Trophoblast cell (in vitro differentiated cells and primary cell): Measurements from ENCODE around the gene COA7.

Experiments used
- DNase-seq, 2 donors: peaks; one replicate each; pipeline ENCODE4 v3.0.0-alpha.2; 2016
- H2AFZ ChIP-seq: 2 replicates; pipeline ENCODE4 v1.6.1; 2013; ENCODE audit warnings: low read length, moderate library complexity, mild to moderate bottlenecking; ENCODE audit not compliant: insufficient read depth, poor library complexity
- H2AK5ac ChIP-seq: 2 replicates; pipeline ENCODE4 v1.6.1; 2013; ENCODE audit warnings: mild to moderate bottlenecking, low read length
- H2BK120ac ChIP-seq: 2 replicates; pipeline ENCODE4 v1.6.1; 2013; ENCODE audit warnings: low read length, mild to moderate bottlenecking, moderate library complexity; ENCODE audit not compliant: insufficient read depth, poor library complexity
- H2BK12ac ChIP-seq: 2 replicates; pipeline ENCODE4 v1.6.1; 2013; ENCODE audit warnings: mild to moderate bottlenecking, low read length, moderate library complexity
- H2BK5ac ChIP-seq: 2 replicates; pipeline ENCODE4 v1.6.1; 2013; ENCODE audit warnings: low read length, low read depth, moderate library complexity, mild to moderate bottlenecking; ENCODE audit not compliant: poor library complexity
- H3K14ac ChIP-seq: 2 replicates; pipeline ENCODE4 v1.6.1; 2013; ENCODE audit warnings: mild to moderate bottlenecking, low read length
- H3K18ac ChIP-seq: 2 replicates; pipeline ENCODE4 v1.6.1; 2013; ENCODE audit warnings: mild to moderate bottlenecking, low read length
- H3K23ac ChIP-seq: 2 replicates; pipeline ENCODE4 v1.6.1; 2013; ENCODE audit warnings: low read length
- H3K27ac ChIP-seq: 2 replicates; pipeline ENCODE4 v1.5.1; 2013; ENCODE audit warnings: low read depth, mild to moderate bottlenecking, inconsistent platforms, low read length, moderate library complexity
- H3K27me3 ChIP-seq: 2 replicates; pipeline ENCODE4 v1.6.1; 2013; ENCODE audit warnings: inconsistent platforms, mild to moderate bottlenecking, low read length, moderate library complexity; ENCODE audit not compliant: insufficient read depth
- H3K36me3 ChIP-seq, 2 experiments: 1 replicate in 1 of 2; 2 replicates in 1 of 2; pipeline ENCODE4 v1.6.1; 2013; ENCODE audit warnings: low read length in 2 of 2, mild to moderate bottlenecking in 2 of 2, moderate library complexity in 1 of 2; ENCODE audit not compliant: insufficient read depth in 2 of 2, control insufficient read depth in 1 of 2
- H3K4ac ChIP-seq: 2 replicates; pipeline ENCODE4 v1.6.1; 2013; ENCODE audit warnings: low read depth, mild to moderate bottlenecking, low read length, moderate library complexity
- H3K4me1 ChIP-seq, 2 experiments: 1 replicate in 1 of 2; 2 replicates in 1 of 2; pipeline ENCODE4 v1.6.1; 2013; ENCODE audit warnings: low read length in 2 of 2, mild to moderate bottlenecking in 2 of 2, moderate library complexity in 1 of 2; ENCODE audit not compliant: insufficient read depth in 2 of 2, control insufficient read depth in 1 of 2
- H3K4me2 ChIP-seq: 2 replicates; pipeline ENCODE4 v1.6.1; 2013; ENCODE audit warnings: inconsistent platforms, mild to moderate bottlenecking, low read length, moderate library complexity
- H3K4me3 ChIP-seq: 2 replicates; pipeline ENCODE4 v1.5.1; 2013; ENCODE audit warnings: mild to moderate bottlenecking, low read depth, low read length, inconsistent platforms
- H3K79me1 ChIP-seq: one replicate; pipeline ENCODE4 v1.6.1; 2013; ENCODE audit warnings: low read length
- H3K79me2 ChIP-seq: 2 replicates; pipeline ENCODE4 v1.6.1; 2013; ENCODE audit warnings: low read length, mild to moderate bottlenecking; ENCODE audit not compliant: control insufficient read depth, insufficient read depth, poor library complexity
- H3K9ac ChIP-seq: 2 replicates; pipeline ENCODE4 v1.6.1; 2013; ENCODE audit warnings: mild to moderate bottlenecking, low read length
- H3K9me3 ChIP-seq: 2 replicates; pipeline ENCODE4 v1.6.1; 2013; ENCODE audit warnings: low read depth, mild to moderate bottlenecking, control low read depth, inconsistent platforms, low read length; ENCODE audit not compliant: insufficient read depth
- H4K12ac ChIP-seq: 2 replicates; pipeline ENCODE4 v1.6.1; 2013; ENCODE audit warnings: low read depth, mild to moderate bottlenecking, low read length, moderate library complexity
- H4K8ac ChIP-seq: 2 replicates; pipeline ENCODE4 v1.6.1; 2013; ENCODE audit warnings: low read depth, mild to moderate bottlenecking, low read length, moderate library complexity
- H4K91ac ChIP-seq: one replicate; pipeline ENCODE4 v1.6.1; 2013; ENCODE audit warnings: low read depth, mild to moderate bottlenecking, low read length, moderate library complexity
- WGBS: extraction: QIAGEN DNeasy Blood & Tissue Kit; methylation state at CpG from one replicate; pipeline ENCODE4 v1.1.7; 2013; ENCODE audit warnings: missing lambda C conversion rate; ENCODE audit not compliant: insufficient read length, insufficient coverage; ENCODE audit errors: extremely low coverage; 5-methylcytosine and 5-hydroxymethylcytosine counted together

Gene COA7

GRCh38 chr1:52674497-52675384 is 23.4 kb downstream of the COA7 start:
- Histone ChIP-seq H2AFZ (peak overlapping the region; percentile 69), H4K8ac (peak overlapping the region; percentile 84), H3K79me1 (peaks cover 38% of the 10 kb centered on the region), H3K14ac (peak overlapping the region; percentile 97), H3K4me2 (peak overlapping the region; percentile 59), H3K23ac (peak overlapping the region; percentile 82), H2BK5ac (peak overlapping the region; percentile 99), H3K79me2 (peaks cover 4% of the 10 kb centered on the region), H3K9ac (no peak overlapping the region), H3K27me3 (no peaks in the 10 kb centered on the region), H3K4me3 (no peak overlapping the region), H2BK120ac (peak overlapping the region; percentile 99), H3K36me3 (no peaks in the 10 kb centered on the region), H3K4ac (peak overlapping the region; percentile 78), H3K4me1 (peaks cover 28 to 30% of the 10 kb centered on the region in 2 experiments), H4K91ac (peak overlapping the region; percentile 99), H2BK12ac (peak overlapping the region; percentile 100), H2AK5ac (peak overlapping the region; percentile 90), H4K12ac (no peak overlapping the region), H3K27ac (peak overlapping the region; percentile 97), H3K9me3 (no peaks in the 10 kb centered on the region), H3K18ac (peak overlapping the region; percentile 92)
- peak in 1 of 2 donors; percentile 33 for DNase-seq
- no CpG with 5 or more reads among the region's 6 CpGs for WGBS

- H2BK5ac ChIP-seq, result peak overlapping the region; percentile 99
- WGBS, result no CpG with 5 or more reads among the region's 4 CpGs
- DNase-seq, result no peak
Observed at GRCh38 chr1:52673513-52673912, 24.6 kb downstream of the COA7 start.

DNA sequence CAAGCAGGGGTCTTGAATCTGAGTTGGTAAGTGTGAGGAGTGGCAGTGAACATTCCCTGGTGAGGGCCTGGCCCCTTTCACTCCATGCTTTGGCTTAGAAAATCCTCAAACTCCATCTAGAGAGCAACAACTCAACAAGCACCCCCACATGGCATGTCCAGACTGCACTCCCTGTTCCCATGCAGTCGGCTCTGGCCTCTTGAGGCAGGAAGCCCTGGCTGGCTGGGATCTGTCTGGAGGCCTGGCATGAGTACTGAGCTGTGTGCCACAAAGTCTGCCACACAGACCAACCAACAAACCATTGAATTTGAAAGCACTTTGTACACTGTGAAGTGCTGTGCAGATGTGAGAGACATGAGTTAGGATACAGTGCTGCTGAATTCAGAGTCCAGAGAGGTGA is 25.2 kb downstream of the COA7 start:
- Histone ChIP-seq H3K27ac (peak overlapping the region; percentile 54), H3K4me1 (peaks cover 31 to 40% of the 10 kb centered on the region in 2 experiments), H2AK5ac (peak overlapping the region; percentile 0), H3K9ac (no peak overlapping the region), H4K12ac (peak overlapping the region; percentile 54), H3K18ac (peak overlapping the region; percentile 74), H3K27me3 (no peaks in the 10 kb centered on the region), H3K79me1 (peaks cover 45% of the 10 kb centered on the region), H2BK120ac (peak overlapping the region; percentile 64), H3K79me2 (peaks cover 4% of the 10 kb centered on the region), H2AFZ (peak overlapping the region; percentile 66), H2BK12ac (peak overlapping the region; percentile 96), H3K4ac (peak overlapping the region; percentile 22), H3K14ac (peak overlapping the region; percentile 34), H4K8ac (peak overlapping the region; percentile 47), H3K9me3 (no peaks in the 10 kb centered on the region), H2BK5ac (peak overlapping the region; percentile 48), H3K23ac (no peak overlapping the region), H3K4me3 (no peak overlapping the region), H4K91ac (peak overlapping the region; percentile 91), H3K4me2 (no peak overlapping the region), H3K36me3 (no peaks in the 10 kb centered on the region)
- no CpG with 5 or more reads among the region's 1 CpG for WGBS
- no peak for DNase-seq

More at GRCh38 chr1:52673513-52673912, 24.6 kb downstream of the COA7 start:
- H3K4me1 ChIP-seq, result peaks cover 29 to 39% of the 10 kb centered on the region in 2 experiments
- peak overlapping the region; percentile 89 for H3K18ac ChIP-seq
- H3K14ac ChIP-seq, result peak overlapping the region; percentile 97
- no peaks in the 10 kb centered on the region for H3K27me3 ChIP-seq
- H4K8ac ChIP-seq, result no peak overlapping the region
- H2BK12ac ChIP-seq, result peak overlapping the region; percentile 100
- no peak overlapping the region for H3K4me2 ChIP-seq
- H3K23ac ChIP-seq, result no peak overlapping the region
- peak overlapping the region; percentile 99 for H2BK120ac ChIP-seq
- H3K36me3 ChIP-seq, result no peaks in the 10 kb centered on the region
- H3K79me1 ChIP-seq, result peaks cover 45% of the 10 kb centered on the region
- no peak overlapping the region for H4K12ac ChIP-seq
- H3K4ac ChIP-seq, result peak overlapping the region; percentile 78
- H3K9ac ChIP-seq, result no peak overlapping the region
- no peaks in the 10 kb centered on the region for H3K9me3 ChIP-seq
- peak overlapping the region; percentile 97 for H4K91ac ChIP-seq
- peaks cover 4% of the 10 kb centered on the region for H3K79me2 ChIP-seq
- H3K27ac ChIP-seq, result peak overlapping the region; percentile 96
- peak overlapping the region; percentile 90 for H2AK5ac ChIP-seq
- H3K4me3 ChIP-seq, result no peak overlapping the region
- no peak overlapping the region for H2AFZ ChIP-seq

DNA sequence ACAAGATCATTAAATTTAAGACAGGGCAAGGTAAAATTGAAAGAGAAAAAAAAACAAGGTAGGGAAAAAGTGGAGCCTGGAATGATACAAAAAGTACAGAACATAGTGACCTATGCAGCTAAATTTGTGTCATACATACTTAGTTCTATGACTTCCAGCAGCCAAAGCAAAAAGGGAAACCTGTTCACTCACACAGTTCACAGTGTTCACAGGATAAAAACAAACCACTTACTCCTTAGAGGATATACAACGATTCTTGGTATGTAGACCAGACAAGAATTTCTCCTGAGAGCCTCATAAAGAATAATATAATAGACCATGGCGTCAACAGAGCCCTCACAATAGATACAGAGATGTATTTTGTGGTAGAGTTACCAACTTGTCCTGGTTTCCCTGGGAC is 27.5 kb downstream of the COA7 start:
- H3K23ac ChIP-seq, result no peak overlapping the region
- no peak overlapping the region for H2AFZ ChIP-seq
- no peak for DNase-seq
- H3K4me3 ChIP-seq, result no peak overlapping the region
- H2BK5ac ChIP-seq, result no peak overlapping the region
- no peak overlapping the region for H3K4me2 ChIP-seq
- no peak overlapping the region for H3K9ac ChIP-seq
- H4K8ac ChIP-seq, result no peak overlapping the region
- no peaks in the 10 kb centered on the region for H3K9me3 ChIP-seq
- no peak overlapping the region for H4K91ac ChIP-seq
- H3K4ac ChIP-seq, result no peak overlapping the region
- H3K4me1 ChIP-seq, result peaks cover 25 to 32% of the 10 kb centered on the region in 2 experiments
- peaks cover 4% of the 10 kb centered on the region for H3K79me2 ChIP-seq
- no peak overlapping the region for H3K18ac ChIP-seq
- peaks cover 33% of the 10 kb centered on the region for H3K79me1 ChIP-seq
- no peaks in the 10 kb centered on the region for H3K27me3 ChIP-seq
- no peak overlapping the region for H4K12ac ChIP-seq
- no peak overlapping the region for H3K27ac ChIP-seq
- H2AK5ac ChIP-seq, result no peak overlapping the region
- no CpG with 5 or more reads among the region's 2 CpGs for WGBS
- H2BK12ac ChIP-seq, result no peak overlapping the region
- H2BK120ac ChIP-seq, result no peak overlapping the region
- no peaks in the 10 kb centered on the region for H3K36me3 ChIP-seq
- no peak overlapping the region for H3K14ac ChIP-seq
